Epidermal melanocyte (primary cell): ENCODE results near the gene AP1S1.

Experiments
- DNase-seq: peaks from one replicate; pipeline ENCODE4 v3.0.0; 2011; ENCODE audit warnings: low spot score; ENCODE audit not compliant: insufficient read length

Gene AP1S1

DNA sequence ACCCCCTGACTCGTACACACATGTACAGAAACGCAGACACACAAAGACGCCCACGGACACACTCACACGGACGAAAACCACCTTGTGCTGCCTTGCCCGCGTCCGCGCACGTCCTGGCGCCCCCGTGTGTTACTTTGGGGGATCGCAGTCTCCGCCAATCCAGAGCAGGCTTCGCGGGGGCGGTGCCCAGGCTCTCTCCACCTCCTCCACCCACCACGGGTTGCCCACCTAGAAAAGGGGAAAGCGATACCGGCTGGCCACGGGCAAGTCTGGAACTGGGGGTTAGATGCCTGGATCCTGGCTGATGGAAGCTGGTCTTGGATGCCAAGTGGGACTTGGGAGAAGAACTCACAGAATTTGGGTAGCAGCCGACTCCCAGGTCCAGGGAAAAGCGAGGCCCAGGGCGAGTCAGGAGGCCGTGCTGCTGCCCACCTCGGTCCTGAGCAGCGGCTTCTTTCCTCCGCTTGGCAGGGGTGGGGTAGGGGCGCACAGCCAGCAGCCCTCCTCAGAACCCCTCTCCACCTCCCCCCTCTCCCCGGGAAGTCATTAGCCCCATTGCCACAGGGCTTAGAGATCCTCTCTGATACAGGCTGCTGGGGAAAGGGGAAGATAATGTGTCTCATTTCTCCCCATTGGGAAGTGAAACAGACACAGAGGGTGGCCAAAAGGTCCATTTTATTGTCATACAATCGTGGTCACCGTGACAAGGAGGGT lies 15.7 kb downstream of the AP1S1 start:
- DNase-seq: peak; percentile 71

DNA sequence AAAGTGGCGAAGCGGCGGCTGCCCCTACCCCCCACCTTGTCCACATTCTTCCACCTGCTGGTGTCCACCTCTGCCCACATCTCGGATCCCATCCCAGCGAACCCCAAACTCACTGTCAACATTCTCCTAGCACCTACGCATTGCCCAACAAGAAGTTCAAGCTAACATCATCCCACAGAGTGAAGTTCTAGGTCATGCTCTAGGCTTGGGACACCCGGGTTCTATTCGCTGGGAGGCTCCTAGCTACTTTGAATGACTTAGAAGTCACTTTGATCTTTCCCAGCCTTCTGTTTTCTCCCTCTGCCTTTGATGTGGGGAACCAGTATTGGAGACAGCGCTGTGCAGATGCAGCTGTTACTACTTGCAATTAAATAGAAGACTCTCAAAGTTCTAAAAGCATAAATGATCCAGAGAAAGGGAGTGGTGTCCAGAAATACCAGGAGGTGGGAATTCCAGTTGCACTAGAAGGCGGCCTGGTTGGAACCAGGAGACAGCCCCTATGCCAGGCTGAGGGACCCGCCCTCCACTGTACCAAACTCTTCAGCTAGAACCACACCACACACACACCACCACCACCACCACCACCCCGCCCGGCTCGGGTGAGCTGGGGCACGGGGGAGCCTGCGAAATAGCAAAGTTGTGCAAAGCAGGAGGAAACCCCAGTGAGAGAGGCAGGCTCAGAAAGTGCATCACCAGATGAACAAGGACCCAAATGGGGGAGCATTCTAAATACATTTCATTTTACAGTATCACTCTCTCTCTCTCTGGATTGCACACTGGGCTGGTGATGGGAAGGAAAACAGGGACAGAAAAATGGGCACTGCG lies 16.6 kb downstream of the AP1S1 start:
- no peak for DNase-seq

DNA sequence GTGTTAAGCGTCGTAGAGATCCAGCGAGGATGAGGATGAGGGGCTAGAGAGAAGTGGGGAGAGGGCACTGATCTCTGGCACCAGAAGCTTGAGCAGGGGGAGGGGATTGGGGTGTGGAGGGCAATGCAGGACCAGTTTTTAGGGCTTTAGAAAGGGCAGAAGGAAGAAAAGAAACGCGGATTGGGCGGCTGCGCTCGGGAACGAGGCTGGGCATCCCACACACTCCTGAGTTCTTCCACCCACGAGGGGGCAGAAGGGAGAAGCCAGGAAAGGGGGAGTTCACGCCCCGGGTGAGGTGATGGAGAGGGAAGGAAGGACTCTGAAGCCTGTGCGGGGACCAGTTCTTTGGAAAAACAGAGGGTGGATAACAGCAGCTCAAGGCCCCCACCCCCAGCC lies 17.2 kb downstream of the AP1S1 start:
- no peak for DNase-seq

DNA sequence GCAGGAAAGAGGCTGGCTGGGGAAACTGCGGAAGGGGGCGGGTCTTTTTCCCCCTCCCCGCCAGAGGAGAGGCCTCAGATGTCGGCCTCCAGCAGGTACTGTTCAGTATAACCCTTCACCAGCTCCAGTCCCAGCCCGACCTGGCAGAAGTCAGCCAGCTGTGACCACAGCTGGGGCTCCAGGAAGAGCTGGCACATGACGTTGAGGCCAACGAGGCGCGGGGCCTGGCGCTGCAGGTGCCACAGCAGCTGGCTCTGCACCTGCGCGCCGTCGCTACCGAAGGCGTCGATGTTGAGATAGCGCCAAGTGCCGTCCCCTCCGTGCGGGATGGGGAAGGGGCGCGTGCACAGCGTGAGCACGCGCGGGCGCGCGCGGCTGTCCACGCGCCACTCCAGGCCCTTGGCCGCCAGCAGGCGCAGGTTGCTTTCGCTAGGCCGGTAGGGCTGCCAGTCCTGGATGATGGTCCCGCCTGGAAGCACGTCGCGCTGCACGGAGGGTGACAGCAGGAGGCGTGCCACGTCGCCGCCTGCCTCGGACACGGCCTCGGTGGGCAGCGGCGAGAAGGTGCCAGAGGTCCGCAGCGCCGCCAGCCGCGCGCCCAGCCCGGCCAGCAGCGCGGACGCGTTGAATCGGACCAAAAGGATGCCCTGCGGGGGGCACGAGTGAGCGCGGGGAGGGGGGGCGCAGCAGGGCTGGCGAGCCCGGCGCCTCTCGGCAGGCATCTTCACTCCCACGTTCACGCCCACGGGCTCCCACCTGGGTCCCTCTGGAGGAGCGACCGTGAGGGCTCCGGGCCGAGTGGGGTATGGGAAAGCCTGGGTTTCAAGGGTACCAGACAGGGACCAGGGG lies 18.0 kb downstream of the AP1S1 start:
- no peak for DNase-seq

DNA sequence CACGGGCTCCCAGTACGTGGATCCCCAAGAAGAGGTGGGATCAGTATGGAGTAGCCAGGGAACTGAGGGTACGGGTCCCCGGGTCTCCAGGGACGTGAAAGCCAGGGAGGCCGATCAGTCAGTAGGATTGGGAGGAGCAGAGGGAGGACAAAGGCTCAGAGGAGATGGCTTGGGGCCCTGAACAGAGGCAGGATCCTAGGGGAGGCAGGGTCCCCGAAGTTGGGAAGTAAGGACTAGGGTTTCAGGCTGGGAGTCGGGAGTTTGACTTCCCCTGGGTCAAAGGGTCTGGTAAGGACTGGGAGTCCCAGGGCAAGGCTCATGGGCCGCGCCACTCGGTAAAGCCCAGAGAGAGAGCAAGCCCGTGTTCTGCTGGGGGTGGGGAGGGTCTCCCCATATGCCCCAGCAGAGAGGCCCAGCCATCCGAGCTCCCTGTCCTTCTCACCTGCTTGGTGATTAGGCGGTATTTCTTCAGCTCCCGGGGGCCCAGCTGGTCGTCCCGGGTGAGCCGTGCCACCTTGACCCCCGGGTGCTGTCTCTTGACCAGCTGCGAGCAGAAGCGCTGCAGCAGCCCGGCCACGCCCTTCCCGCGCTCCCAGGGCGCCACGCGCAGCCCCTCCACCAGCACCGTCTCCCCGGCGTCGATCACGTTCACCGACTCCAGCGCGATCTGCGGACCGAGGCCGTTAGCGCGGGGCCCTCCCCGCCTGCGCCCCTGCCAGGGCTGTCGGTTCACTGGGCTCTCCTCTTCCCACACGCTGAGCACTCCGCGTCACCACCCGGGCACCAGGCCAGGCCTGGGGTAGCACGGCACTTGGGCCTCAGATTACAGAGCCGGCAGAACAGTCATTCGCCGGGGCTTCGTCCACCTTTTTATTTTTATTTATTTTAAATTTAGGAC lies 18.8 kb downstream of the AP1S1 start:
- DNase-seq: no peak

DNA sequence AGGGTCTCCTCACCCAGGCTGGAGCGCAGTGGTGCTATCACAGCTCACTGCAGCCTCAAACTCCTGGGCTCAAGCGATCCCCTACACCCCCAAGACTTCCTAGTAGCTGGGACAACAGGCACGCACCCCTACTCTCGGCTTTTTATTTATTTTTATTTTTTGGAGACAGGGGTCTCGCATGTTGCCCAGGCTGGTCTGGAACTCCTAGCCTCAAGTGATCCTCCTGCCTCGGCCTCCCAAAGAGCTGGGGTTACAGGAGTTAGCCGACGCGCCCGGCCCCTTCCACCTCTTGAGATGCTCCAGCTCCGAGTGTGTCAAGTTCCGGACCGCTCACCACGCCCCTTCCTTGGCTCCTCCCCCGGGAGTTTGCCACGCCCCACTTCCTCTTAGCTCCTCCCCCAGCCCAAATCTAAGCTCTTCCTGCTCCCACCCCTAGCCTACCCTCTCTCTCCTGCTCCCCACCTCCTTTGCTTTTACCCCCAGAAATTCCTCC lies 19.5 kb downstream of the AP1S1 start:
- DNase-seq: no peak

DNA sequence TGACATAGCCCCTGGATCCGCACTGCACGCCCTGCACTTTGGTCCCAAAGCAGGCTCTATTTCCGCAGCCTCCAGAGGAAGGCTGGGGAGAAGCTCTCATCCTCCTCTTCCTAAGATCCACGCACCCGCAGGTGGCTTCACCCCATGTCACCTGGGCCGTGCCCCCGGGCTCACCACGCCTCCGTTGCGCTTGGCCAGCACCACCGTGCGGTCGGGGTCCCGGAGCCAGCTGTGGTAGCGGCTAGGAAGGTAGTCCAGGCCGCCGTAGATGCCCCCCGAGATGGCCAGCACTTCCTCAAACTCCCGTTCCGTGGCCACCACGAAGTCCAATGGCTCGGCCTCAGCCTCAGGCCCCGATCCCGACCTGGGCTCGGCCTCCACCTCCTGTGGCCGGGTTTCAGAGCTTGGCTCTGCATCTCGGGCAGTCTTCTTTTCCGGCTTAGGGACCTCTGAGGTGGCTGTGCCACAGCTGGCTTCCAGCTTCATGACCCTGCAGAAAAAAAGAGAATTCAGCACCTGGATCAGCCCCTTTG lies 20.1 kb downstream of the AP1S1 start:
- DNase-seq: no peak

DNA sequence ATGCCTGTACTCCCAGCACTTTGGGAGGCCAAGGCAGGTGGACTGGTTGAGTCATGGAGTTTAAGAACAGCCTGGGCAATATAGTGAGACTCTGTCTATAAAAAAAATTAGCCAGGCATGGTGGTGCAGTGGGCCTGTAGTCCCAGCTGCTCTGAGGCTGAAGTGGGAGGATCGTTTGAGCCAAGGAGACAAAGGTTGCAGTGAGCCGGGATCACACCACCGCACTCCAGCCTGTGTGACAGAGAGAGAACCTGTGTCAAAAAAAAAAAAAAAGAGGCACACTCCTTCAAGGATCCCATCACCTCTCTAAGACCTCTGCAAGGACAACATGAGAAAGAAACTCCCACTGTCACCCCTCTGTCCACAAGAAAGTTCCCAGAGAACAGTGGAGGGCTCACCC lies 21.4 kb downstream of the AP1S1 start:
- no peak for DNase-seq

DNA sequence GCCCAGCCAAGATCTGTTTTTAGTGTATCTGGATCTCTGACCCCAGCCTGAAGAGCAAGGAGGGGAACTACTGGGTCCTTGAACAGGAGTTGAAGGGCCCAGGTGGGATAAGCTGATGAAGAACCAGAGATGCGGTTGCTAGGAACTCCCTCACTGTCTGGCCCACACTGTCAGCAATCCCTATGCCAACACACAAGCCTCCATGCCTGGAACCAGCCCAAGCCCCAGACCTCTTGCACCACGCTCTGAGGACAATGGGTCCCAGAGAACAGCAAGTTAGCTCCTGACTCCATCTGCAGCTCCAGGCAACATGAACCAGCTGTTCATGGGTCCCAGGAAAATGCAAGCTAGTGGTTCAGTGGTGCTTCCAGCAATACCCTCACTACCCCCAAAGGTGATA lies 23.4 kb downstream of the AP1S1 start:
- DNase-seq: no peak

DNA sequence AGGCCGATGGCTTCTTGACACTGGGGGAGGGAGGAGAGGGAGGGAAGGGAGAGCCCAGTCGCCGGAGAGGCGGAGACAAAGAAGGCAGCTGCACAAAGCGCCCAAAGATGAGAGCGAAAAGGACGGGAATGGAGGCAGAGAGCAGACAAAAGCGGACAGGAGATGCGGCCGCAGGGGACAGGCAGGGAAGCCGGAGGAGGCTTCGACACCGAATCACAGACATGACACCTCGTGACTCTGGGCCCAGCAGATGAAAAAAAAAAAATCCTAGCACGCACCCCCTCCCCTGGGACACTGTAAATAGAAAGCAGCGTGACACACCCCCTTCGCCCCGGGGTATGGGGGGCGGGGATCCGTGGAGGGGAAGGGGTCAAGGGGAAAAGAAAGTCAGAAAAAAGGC lies 24.8 kb downstream of the AP1S1 start:
- no peak for DNase-seq

DNA sequence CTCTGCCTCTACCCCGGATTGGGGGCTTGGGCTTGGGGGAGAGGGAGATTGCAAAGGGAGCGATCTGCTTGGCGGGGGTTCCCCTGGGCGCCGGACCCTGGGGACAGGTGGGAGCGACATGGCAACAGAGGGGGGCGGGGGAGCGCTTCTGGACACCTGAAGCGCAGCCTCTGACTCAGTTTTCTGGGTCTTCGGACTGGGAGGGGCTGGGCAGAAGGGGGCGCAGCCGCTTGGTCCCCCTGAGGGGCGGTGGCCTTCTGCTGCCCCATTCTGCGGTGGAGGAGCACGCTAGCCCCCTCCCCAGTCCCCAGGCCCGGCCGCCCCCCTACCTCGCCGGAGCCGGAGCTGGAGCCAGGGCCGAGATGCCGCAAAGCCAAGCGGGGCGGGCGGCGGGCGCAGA lies 25.4 kb downstream of the AP1S1 start:
- DNase-seq: no peak

DNA sequence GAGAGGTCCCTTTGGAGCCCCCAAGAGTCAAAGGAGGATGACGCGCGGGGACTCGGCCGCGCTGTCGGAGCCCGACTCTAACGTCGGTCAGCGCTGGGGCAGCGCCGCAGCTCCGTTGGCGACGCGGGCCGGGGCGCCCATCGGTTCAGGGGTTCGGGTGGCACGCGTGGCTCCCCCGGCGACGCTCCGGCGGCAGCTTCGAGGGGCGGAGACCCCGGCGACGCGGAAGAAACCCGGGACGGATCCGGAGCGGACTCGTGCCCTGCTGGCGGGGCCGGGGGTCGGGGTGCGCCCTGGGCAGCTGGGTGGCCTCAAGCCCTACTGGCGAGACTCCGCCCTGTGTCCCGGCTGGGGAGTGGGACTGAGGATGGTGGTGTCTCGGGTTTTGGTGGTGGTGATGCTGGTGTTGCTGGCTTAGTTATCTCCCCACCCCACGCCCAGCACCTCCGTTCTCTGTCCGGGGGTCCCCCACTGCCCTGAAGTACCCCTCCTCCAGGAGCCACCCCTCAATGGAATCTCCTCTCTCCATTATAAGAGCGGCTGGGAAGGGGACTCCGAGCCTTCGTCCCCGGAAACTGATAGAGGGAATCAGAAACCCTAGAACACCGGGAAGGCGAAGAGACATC lies 26.0 kb downstream of the AP1S1 start, which contains the start of gene NAT16:
NAT16 (minus strand) TSS at position 164 of the 626 bp plus-strand sequence. CDS start 5,486 bp downstream, outside the sequence.
- DNase-seq: no peak

DNA sequence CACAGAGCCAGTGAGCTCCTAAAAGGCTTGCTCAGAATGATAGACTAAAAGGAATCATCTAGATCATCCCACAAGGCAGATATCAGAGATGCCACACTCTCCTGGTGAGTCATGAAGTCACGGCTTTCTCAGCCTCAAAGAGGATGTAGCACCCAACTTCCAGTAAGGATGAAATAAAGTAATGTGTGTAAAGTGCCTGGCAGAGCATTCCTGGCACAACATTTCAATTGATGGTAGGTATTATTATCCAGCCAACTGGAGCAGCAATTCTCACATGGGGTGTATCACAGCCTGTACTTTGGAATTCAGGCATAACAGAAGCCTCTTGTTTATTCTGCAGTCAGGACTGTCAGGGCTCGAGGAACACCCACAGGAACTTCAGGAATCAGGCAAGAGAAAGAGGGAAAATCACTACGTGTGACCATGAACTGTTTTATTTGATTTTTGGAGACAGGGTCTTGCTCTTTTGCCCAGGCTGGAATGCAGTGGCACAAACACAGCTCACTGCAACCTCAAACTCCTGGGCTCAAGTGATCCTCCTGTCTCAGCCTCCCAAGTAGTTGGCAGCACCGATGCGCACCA lies 31.1 kb downstream of the AP1S1 start:
- no peak for DNase-seq

DNA sequence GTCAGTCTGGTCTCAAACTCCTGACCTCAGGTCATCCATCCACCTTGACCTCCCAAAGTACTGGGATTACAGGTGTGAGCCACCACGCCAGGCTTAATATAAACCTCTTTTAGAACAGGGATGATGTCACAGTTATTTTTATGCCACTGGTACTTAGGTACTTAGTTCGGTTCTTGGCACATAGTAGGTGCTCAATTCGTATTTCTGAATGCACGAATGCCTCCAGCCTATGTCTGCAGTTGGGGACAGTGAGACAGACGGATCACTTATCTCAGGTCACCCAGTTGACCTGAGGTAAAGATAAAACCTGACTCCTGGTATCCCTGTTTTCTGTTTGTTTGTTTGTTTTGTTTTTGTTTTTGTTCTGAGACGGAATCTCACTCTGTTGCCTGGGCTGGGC lies 31.9 kb downstream of the AP1S1 start:
- DNase-seq: no peak

DNA sequence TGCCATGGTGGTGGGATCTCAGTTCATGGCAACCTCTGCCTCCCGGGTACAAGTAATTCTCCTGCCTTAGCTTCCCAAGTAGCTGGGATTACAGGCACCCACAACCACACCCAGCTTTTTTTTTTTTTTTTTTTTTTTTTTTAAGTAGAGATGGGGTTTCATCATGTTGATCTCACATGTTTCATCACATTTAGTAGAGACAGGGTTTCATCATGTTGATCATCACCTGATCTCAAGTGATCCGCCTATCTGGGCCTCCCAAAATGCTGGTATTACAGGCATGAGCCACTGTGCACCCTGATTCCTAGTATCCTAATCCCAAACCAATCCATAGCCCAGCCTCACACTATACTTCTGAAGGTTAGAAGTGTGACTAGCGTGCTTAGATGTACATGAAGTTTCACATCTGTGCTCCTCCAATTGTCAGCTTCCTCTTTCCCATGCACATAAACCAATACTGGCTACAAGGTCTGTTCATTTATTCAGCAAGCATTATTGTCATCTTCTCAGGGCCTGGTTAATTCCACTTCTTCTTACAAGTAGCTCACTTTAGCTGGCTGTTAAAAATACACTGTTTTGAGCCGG lies 32.7 kb downstream of the AP1S1 start:
- no peak for DNase-seq

DNA sequence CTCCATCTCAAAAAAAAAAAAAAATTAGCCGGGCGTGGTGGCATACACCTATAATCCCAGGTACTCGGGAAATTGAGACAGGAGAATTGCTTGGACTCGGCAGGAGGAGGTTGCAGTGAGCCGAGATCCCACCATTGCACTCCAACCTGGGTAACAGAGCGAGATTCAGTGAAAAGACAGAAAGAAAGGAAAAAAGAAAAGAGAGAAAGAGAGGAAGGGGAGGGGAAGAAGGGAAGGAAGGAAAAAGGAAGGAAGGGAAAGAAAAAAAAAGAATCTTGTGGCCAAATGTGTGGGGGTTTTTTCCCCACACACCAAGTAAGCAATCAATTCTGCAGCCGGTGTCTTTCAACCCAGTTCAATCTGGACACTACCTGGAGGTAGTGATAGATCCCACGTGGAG lies 34.8 kb downstream of the AP1S1 start:
- no peak for DNase-seq

DNA sequence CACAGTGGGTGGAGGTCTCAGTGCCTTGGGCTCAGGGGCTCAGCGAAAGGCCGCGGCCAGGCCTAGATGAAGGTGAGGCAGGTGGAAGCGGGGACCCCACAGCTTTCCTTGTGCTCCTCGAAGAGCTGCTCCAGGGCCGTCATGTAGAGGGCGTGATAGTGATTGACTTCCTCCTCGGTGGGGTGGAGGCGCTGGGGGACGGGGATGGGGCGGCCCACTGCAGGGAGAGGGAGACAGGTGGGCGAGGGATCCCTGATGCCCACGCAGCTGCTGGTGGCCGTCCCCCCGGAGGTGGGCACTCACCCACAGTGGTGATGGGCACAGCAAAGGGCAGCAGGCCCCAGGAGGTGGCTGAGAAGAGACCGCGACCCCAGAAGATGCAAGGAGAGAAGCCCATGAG lies 41.6 kb downstream of the AP1S1 start:
- no peak for DNase-seq

DNA sequence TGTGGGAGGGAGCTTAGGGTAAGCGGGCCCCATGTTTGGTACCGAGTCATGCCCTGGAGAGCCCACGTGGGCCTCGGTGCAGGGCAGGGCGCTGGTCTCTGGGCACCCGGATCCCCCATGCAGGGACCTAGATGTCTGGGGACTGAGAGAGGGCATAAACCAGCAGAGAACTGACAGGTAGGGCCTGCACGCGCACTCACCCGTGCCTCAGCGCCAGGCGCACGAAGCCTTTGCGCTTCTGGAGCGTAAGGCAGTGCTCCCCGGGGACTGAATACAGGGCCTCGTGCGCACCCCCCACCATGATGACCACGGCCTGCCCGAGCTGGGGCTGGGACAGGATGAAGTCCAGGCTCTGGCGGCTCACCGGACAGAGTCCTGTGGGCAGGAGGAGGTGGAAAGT lies 43.7 kb downstream of the AP1S1 start:
- DNase-seq: no peak

DNA sequence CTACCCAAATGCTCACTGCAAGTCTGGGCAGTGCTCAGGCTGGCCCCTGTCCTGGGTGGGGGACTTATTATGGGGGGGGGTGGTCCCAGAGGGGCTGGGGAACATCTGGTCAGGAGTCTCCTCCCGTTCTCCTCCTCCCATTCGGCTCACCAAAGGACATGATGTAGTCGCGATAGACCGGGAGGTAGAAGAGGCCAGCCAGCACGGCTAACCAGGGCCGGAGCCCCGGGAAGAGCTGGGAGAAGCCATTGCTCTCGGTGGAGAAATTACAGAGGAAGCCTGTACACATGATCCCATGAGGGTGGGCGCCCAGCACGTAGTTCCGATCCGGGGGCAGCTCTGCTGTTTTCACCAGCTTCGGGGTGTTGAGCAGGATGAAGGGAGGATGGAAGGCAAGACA lies 44.2 kb downstream of the AP1S1 start:
- no peak for DNase-seq
